NCI-H748 treated with DMSO at 0.1 percent for 48 hours (cell line): ENCODE data around the gene MAP3K10.
A peak's percentile ranks its signal among the peaks of the same experiment; 100 is the strongest.
"Not testable (repeated sequence)": the region's sequence is repeated elsewhere in the genome, so short reads cannot be mapped to it uniquely, and the experiment has no call there.

ENCODE experiments used
- DNase-seq: peaks from one replicate; lab custom pipeline; 2025; lab: John Stamatoyannopoulos, UW

Gene MAP3K10

DNA sequence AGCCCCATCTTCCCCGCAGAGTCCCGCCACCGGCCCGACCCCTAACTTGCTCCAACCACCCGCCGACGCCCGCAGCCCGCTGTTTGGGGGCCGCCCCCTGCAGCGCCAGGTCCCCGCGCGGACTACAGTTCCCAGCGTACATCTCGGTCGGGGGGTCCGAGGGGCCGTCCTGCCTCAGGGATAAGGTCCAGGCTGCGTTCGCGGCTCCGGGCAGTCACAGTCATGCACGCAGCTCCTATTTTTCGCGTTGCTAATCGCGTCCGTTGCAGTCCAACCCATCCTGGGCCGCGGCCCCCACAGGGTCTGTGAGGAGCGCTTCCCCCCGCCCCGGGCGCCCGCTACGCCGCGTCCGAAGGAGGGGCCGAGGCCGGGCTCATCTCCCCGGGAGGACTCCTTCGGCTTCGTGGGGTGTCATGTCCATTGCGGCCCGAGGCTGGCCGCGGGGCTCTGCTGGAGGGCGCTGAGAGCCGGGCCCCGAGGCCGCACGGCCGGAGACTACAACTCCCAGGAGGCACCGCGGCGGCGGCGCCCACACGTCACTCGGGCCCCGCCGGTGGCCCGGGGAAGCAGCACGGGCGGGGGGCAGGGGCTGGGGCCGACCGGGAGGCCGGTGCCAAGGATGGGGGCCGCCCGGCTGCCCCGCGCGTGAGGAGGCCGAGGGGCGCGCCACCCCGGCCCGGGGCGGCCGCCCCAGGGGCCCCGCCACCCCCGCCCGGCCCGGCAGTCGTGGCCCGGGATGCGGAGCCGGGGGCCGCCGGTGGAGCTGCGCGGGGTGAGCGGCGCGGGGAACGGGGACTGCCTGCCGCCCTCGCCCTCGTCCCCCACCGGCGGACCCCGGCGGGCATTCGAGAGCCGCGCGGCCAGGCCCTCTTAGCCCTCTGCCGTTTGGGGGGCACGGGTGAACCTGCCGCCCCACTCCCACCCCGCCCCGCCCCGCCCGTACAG, at the start of gene MAP3K10:
MAP3K10 (plus strand) TSS at position 536 of the 945 bp plus-strand sequence. CDS start 606 bp downstream, outside the sequence.
- DNase-seq: peak; percentile 61

DNA sequence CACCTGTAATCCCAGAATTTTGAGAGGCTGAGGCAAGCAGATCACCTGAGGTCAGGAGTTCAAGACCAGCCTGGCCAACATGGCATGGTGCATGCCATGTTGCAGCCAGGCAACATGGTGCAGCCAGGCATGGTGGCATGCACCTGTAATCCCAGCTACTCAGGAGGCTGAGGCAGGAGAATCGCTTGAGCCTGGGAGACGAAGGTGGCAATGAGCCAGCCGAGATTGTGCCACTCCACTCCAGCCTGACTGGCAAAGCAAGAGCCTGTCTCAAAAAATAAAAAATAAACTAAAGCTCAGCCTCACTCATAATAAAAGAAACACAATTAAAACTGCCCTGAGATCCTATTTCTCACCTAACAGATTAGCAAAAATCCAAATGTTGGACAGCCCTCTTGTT, 49.7 kb upstream of the MAP3K10 start:
- no peak for DNase-seq

DNA sequence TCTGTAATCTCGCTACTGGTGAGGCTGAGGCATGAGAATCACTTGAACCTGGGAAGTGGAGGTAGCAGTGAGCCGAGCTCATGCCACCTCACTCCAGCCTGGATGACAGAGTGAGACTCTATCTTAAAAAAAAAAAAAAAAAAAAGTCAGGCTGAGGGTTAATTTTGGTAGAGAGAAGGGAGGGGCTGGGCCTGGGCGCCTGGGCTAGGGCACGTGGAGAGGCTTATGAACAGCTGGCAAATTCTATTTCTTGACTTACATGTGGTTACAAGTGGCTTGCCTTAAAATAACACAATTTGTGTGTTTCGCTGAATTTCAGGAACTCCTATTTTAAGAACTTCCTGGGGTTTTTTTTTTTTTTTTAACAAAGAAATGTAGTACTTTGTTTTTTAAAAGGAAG, 47.6 kb upstream of the MAP3K10 start:
- no peak for DNase-seq

DNA sequence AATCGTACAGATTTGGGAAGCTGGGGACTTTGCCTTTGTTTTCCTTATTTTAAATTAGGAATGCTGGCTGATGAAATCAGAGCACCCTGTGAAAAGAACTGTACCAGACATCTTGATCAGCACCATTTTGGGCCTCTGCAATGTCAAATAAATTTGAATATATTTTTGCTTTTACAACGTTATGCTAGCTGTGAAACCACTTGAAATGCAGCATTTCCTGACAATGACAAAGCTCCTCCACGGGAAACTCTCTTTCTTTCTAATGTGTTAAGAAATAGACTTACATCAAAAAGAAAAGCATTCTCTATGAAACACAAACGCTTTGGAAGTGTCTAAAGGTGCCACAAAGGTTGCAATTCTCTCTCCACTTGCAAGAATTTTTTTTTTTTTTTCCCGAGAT, 47.1 kb upstream of the MAP3K10 start:
- no peak for DNase-seq

DNA sequence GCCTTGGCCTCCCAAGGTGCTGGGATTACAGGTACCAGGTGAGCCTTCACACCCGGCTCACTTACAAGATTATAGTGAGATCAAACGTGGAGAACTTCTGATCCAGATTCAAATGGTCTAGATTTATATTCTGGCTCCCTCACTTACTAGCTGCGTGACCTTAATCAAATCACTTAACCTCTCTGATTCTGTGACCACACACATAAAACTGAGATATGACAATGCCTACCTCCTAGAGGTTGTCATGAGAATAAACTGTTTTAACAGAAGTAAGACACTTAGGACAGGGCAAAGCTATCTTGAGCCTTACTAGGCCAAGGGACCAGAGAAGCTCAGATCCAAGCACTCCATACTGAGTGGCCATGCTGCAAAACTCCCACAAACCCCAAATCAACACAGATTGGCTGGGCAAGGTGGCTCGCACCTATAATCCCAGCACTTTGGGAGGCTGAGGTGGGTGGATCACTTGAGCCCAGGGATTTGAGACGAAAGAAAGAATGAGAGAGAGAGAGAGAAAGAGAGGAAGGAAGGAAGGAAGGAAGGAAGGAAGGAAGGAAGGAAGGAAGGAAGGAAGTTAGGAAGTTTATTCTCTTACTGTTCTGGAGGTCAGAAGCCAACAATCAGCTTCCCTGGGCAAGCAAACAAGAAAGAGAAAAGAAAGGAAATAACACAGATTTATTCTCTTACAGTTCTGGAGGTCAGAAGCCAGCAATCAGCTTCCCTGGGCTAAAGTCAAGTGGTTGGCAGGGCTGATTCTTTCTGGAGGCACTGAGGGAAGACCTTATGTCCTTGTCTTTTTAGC, 46.1 kb upstream of the MAP3K10 start:
- no peak for DNase-seq

DNA sequence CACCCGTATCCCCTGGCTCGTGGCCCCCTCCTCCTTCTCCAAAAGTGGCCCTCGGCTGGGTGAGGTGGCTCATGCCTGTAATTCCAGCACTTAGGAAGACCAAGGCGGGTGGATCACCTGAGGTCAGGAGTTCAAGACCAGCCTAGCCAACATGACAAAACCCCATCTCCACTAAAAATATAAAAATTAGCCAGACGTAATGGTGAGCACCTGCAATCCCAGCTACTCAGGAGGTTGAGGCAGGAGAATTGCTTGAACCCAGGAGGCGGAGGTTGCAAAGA, 45.5 kb upstream of the MAP3K10 start:
- DNase-seq: not testable (repeated sequence)

DNA sequence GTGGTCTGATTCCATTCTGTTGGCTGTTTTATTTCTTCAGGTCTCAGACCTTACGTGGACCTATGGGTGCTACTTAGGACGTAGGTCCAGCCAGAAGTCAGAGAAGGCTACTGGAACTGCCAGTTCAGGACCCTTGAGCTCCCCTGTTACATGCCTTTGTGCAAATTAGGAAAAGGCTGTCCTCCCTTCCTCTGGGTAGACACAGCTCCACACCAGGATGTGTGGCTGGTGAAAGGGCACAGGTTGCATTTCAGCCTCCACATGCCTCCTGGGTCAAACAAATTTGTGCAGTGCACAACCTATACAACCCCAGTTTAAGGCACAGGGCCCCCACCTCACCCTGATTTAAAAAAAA, 43.9 kb upstream of the MAP3K10 start:
- DNase-seq: no peak

DNA sequence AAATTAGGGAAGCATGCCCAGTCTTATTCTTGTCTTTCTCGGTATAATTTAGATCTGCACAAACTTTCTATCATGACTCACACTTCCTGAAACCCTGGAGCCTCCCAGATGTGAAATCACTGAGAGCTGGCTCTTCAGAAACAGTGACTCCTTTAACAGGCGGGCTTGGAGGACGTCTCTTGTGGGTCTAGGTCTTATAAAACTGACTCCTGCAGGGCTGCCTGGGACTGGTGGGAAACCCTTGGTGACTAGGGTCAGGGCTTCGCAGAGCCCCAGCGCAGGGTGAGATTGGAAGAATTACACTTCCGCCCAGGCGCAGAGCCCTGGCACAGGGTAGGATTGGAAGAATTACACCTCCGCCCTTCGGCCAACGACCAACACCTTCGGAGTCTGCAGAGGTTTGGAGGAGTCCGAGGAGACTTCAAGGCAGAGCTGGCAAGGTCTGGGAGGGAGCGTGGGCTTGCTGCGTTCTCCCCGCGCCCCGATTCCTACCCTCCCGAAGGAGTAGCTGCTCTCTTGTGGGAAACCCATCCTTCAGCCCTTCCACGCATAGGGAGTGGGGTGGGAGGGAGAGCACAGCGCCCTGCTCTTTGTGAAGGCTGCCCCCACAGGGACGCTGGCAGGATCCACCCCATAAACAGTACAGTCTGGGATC, 43.4 kb upstream of the MAP3K10 start:
- no peak for DNase-seq

DNA sequence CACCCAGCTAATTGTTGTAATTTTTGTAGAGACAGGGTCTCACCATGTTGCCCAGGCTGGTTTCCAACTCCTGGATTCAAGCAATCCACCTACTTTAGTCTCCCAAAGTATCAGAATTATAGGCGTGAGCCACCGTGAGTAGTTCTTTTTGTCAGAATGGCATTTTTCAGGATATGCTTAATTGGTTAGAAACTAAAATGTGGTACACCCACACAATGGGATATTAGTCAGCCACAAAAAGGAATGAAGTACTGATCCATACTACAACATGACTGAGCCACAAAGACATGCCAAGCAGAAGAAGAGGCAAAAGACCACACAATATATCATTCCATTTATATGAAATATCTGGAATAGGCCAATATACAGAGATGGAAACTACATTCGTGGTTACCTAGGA, 41.7 kb upstream of the MAP3K10 start:
- no peak for DNase-seq

DNA sequence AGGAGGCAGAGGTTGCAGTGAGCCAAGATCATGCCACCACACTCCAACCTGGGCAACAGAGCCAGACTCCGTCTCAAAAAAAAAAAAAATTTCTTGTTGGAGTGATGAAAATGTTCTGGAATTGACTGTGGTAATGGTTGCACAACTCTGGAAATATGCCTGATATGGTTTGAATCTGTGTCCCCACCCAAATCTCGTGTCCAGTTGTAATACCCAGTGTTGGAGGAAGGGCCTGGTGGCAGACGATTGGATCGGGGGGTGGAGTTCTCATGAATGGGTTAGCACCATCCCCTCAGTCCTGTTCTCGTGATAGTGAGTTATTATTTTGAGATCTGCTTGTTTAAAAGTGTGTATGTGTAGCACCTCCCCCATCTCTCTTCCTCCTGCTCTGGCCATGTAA, 41.1 kb upstream of the MAP3K10 start:
- DNase-seq: no peak

DNA sequence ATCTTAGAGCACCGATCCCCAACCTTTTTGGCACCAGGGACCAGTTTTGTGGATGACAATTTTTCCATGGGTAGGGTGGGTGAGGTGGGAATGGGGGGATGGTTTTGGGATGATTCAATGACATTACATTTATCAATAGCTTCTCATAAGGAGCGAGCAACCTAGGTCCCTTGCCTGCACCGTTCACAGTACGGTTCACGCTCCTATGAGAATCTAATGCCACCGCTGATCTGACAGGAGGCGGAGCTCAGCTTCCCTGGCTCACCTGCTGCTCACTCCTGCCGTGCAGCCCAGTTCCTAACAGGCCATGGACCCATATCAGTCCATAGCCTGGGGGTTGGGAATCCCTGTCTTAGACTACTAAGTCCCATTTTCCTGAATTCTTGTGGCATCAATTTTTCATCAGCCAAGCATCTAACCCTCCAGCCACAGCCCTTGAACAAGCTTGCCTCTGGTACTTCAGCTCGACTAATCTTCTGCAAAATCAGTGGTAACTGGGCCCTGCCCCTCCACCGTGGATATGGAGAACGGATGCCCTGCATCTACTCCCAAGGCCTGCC, 37.0 kb upstream of the MAP3K10 start:
- DNase-seq: no peak

DNA sequence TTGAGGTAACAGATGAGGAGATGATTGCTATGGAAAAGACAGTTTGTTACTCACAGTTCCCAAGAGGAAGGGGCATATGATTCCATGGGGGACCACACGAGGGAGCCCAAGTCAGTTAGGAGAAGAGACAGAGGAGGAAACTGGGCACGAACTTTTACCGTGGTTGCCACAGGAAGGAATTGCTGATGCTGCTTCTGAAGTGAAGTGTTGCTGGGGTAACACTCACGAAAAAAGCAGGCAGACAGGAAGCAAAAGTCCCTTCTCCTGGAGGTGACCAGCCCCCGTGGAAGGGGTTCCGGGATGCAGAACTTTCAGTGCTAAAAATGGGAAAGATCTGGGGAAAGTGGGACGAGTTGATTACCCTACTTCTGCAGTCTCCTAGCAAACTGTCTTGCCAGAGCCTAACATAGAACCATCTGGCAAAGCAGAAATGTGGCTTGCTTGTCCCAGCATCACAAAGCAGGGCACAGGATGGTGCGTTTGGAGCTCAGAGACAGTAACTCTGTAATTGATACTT, 35.4 kb upstream of the MAP3K10 start:
- no peak for DNase-seq

DNA sequence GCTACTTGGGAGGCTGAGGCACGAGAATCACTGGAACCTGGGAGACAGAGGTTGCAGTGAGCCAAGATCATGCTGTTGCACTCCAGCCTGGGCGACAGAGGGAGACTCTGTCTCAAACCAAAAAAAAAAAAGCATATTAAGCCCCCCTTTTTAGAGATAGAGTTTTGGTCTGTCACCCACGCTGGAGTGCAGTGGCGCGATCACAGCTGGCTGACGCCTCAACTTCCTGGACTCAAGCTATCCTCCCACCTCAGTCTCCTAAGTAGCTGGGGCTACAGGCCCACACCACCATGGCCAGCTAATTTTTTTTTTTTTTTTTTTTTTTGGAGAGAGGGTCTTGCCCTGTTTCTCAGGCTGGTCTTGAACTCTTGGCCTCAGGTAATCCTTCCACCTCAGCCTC, 34.2 kb upstream of the MAP3K10 start:
- no peak for DNase-seq

DNA sequence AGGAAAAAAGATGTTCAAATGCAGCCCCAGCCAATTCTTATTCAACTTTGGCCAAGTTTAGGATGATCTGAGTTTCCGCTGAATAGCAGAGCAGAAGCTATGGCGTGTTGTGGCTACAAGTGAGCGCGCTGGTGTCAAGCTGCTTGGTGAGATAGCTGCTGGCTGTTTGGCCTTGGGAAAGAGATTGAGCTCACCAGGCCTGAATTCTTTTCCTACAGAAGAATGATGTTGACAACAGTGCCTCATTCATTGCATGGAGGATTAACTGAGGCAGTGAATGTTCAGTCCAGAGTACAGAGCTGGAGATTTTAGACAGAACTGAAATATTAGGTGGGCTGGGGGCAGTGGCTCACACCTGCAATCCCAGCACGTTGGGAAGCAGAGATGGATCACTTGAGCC, 31.5 kb upstream of the MAP3K10 start:
- DNase-seq: no peak

DNA sequence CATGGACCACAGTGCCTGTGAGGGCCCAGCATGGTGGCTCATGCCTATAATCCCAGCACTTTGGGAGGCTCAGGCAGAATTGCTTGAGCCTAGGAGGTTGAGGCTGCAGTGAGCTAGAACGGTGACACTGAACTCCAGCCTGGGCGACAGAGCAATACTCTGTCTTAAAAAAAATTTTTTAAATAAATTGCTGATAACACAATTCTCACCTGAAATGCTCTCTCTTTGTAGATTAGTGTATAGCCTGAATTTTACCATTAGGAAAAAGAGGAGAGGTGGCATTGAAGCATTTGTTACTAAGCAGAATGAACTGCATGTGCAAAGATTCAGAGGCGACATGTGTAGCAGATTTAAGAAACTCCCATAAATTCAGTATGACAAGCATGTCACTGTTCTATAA, 29.1 kb upstream of the MAP3K10 start:
- no peak for DNase-seq

DNA sequence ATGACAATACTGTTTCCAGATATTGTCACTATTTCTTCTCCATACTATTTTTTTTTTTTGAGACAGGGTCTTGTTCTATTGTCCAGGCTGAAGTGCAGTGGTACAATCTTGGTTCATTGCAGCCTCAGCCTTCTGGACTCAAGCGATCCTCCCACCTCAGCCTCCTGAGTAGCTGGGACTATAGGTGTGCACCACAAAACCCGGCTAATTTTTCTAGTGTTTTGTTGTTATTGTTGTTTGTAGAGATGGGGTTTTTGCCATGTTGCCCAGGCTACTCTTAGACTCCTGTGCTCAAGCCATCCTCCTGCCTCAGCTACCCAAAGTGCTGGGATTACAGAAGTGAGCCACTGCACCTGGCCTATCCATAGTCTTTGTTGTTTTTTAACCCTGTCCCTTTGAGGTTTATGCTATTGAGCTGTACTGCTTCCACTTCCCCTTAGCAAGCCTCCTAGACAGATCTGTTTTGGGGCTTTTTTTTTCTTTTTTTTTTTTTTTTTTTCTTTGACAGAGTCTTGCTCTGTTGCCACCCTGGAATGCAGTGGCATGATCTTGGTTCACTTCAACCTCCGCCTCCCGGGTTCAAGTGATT, 27.6 kb upstream of the MAP3K10 start:
- DNase-seq: no peak

DNA sequence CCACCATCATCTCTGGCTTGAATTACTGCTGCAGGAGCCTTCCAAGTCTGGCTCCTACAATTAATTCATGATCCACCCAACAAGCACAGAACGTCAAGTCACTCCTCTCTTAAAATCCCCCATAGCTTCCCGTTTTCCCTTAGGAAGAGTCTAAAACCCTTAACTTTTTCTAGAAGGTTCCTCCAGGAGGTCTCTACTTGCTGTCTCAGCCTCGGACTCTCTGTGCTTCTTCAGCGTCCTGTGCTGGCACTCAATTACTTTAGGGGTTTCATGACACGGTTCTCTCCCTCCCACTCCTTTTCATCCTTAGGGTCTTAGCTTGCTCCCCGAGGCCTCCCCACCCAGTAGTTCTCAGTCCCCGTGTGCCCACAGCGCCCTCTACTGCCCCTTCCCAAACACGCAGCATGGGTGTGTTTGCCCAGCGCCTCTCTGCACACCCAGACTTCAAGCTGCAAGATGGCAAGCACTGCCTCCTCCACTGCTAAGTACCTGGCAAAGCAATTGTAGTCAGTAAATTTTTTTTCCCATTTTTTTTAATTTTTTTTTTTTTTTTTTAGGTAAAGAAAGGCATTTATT, 25.8 kb upstream of the MAP3K10 start:
- no peak for DNase-seq

DNA sequence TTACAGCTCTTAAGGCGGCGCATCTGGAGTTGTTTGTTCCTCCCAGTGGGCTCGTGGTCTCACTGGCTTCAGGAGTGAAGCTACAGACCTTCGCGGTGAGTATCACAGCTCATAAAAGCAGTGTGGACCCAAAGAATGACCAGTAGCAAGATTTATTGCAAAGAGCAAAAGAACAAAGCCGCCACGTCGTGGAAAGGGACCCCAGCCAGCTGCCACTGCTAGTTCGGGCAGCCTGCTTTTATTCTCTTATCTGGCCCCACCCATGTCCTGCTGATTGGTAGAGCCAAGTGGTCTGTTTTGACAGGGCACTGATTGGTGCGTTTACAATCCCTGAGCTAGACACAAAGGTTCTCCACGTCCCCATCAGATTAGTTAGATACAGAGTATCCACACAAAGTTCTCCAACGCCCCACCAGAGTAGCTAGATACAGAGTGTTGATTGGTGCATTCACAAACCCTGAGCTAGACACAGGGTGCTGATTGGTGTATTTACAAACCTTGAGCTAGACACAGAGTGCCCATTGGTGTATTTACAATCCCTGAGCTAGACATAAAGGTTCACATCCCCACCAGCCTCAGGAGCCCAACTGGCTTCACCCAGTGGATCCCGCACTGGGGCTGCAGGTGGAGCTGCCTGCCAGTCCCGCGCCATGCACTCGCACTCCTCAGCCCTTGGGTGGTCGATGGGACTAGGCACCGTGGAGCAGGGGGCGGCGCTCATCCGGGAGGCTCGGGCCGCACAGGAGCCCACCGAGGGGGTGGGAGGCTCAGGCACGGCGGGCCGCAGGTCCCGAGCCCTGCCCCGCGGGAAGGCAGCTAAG, 21.5 kb upstream of the MAP3K10 start:
- not testable (repeated sequence) for DNase-seq

DNA sequence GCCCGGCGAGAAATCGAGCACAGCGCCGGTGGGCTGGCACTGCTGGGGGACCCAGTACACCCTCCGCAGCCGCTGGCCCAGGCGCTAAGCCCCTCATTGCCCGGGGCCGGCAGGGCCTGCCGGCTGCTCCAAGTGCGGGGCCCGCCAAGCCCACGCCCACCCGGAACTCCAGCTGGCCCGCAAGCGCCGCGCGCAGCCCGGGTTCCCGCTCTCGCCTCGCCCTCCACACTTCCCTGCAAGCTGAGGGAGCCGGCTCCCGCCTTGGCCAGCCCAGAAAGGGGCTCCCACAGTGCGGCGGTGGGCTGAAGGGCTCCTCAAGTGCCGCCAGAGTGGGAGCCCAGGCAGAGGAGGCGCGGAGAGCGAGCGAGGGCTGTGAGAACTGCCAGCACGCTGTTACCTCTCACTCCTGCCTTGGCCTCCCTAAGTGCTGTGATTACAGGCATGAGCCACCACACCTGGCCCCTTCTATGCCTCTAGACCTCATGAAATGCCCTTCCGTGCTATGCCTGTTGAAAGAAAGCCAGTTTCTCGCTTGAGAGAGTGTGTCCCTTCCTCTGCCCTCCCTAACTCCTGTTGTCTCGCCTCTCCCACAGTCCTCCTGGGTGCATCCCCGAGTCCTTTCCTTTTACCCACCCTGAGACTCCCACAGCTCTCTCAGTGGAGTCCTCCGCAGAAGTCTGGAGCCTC, 20.8 kb upstream of the MAP3K10 start:
- not testable (repeated sequence) for DNase-seq

DNA sequence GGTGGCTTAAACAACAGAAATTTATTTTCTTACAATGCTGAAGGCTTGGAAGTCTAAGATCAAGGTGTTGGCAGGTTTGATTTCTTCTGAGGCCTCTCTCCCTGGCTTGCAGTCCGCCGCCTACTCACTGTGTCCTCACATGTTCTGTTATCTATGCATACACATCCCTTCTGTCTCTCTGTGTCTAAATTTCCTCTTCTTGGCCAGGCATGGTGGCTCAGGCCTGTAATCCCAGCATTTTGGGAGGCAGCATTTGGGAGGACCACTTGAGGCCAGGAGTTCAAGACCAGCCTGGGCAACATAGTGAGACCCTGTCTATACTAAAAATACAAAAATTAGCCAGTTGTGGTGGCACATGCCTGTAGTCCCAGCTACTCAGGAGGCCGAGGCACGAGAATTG, 19.9 kb upstream of the MAP3K10 start:
- DNase-seq: not testable (repeated sequence)
